ENCODE measurements around the gene CRAT.
"Not testable (repeated sequence)": the region's sequence is repeated elsewhere in the genome, so short reads cannot be mapped to it uniquely, and the experiment has no call there.

The CRAT gene

GRCh38 chr9:129135476-129135875 lies 24.9 kb upstream of the CRAT start:
- ChIA-PET CTCF (interaction anchor here (0.8 to 26.3 kb wide), 10 partner anchors 8 to 648 kb away, joined by 3 to 680 read pairs (median 7); partner anchors contain the start of genes C9orf50, IER5L and NTMT1), POLR2A (no interaction called here)
- no peak for DNase-seq (ENCODE audit: extremely low spot score)
- no peak for TF ChIP-seq CTCF (IDR thresholded peaks at IDR 0.05; ENCODE audit: control extremely low read depth, extremely low read depth, low read depth, missing control alignments)

- ChIA-PET POLR2A (no interaction called here), CTCF (interaction anchor here (0.9 to 26.3 kb wide), 8 partner anchors 10 to 491 kb away, joined by 3 to 680 read pairs (median 41); partner anchors contain the start of genes C9orf50, IER5L, NTMT1 and PTPA)
- DNase-seq (ENCODE audit: extremely low spot score), result no peak
- TF ChIP-seq CTCF (IDR thresholded peaks at IDR 0.05; ENCODE audit: control extremely low read depth, extremely low read depth, low read depth, missing control alignments), result no peak
Measured at GRCh38 chr9:129133082-129133481, 22.5 kb upstream of the CRAT start.

DNA sequence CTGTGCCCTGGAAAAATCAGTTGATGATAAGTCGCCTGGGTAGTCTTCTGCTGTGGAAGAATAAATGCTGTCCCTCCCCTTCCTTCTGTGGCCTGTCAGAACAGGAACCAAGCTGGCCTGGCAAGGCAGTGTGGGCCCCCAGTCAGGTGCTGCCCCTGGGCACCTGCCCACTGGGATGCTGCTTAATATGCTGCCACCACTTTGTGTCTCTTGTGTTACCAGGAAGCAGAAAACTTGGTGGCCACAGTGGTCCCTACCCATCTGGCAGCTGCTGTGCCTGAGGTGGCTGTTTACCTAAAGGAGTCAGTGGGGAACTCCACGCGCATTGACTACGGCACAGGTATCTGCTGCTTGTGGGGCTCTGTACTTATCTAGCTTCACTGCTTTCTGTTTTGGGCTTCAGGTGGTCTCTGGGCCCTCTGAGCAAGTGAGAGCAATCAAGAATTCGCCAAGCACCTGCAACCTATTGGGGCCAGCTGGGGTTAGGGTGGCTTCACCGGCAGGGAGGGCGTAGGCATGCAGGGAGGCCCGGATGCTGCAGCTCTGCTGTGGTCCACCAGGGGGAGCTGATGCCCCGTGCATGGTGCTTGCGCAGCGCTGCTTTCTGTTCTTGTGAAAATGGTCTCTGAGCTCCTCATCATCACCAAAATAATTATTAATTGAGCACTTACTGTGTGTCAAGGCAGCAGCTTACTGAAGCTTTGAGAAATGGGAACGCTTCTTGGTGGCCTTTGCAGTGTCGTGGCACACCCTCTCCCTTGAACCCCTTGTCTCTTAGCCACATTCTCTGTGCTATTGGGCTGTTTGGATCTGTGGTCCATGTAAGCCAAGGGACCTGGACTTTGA lies 20.9 kb upstream of the CRAT start:
- CTCF ChIA-PET, result interaction anchor here (0.7 to 26.3 kb wide), 42 partner anchors 8 to 678 kb away, joined by 3 to 680 read pairs (median 4); partner anchors contain the start of genes C9orf50, DOLPP1, IER5L and NTMT1
- peak; percentile 88 for DNase-seq (ENCODE audit: extremely low spot score)
- peak; percentile 87 for TF ChIP-seq CTCF (IDR thresholded peaks at IDR 0.05; ENCODE audit: control extremely low read depth, extremely low read depth, low read depth, missing control alignments)
- POLR2A ChIA-PET, result interaction anchor here (0.6 to 1.1 kb wide), 2 partner anchors 10 to 15 kb away, joined by 3 to 4 read pairs; no protein-coding TSS in a partner anchor

DNA sequence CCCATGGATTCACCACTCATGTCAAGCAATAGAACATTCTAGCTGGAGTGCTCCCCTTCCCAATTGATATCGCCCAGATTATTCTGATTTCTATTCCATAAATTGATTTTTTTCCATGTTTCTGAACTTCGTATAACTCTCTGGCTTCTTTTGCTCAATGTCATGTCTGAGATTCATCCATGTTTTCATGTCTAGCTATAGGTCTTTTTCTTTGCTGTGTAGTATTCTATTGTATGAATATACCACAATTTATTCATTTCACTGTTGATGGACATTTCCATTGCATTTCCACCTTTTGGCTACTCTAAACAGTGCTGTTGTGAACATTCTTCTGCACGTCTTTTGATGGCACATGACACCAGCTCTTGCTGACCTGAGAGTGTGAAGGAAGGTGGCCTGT lies 20.2 kb upstream of the CRAT start:
- CTCF ChIA-PET, result interaction anchor here (0.9 to 26.3 kb wide), 21 partner anchors 9 to 653 kb away, joined by 3 to 680 read pairs (median 10); partner anchors contain the start of genes C9orf50, IER5L, NTMT1 and PTPA
- no peak for TF ChIP-seq CTCF (IDR thresholded peaks at IDR 0.05; ENCODE audit: control extremely low read depth, extremely low read depth, low read depth, missing control alignments)
- no peak for DNase-seq (ENCODE audit: extremely low spot score)
- POLR2A ChIA-PET, result no interaction called here

GRCh38 chr9:129130271-129130670 lies 19.7 kb upstream of the CRAT start:
- CTCF ChIA-PET, result interaction anchor here (0.8 to 26.3 kb wide), 16 partner anchors 9 to 653 kb away, joined by 3 to 680 read pairs (median 17); partner anchors contain the start of genes C9orf50, IER5L, NTMT1 and PTPA
- DNase-seq (ENCODE audit: extremely low spot score); POLR2A ChIA-PET: not testable (repeated sequence)

GRCh38 chr9:129128689-129129088 lies 18.1 kb upstream of the CRAT start:
- POLR2A ChIA-PET, result no interaction called here
- no peak for DNase-seq (ENCODE audit: extremely low spot score)
- no peak for TF ChIP-seq CTCF (IDR thresholded peaks at IDR 0.05; ENCODE audit: control extremely low read depth, extremely low read depth, low read depth, missing control alignments)
- CTCF ChIA-PET, result interaction anchor here (0.6 to 26.3 kb wide), 5 partner anchors 10 to 496 kb away, joined by 3 to 680 read pairs (median 38); partner anchors contain the start of genes C9orf50, IER5L, NTMT1 and PTPA
